SW480 (cell line): ENCODE measurements around the gene NR3C1.

Source experiments
- DNase-seq: peaks from one replicate; pipeline ENCODE4 v3.0.0-alpha.2; 2016; ENCODE audit warnings: low spot score

NR3C1 gene

GRCh38 chr5:143258559-143259253 is 144.8 kb downstream of the NR3C1 start:
- peak; percentile 69 for DNase-seq

- DNase-seq = no peak
Observed at GRCh38 chr5:143254819-143255218, 148.7 kb downstream of the NR3C1 start.

- DNase-seq = no peak
Observed at GRCh38 chr5:143251946-143252345, 151.5 kb downstream of the NR3C1 start.

GRCh38 chr5:143251190-143251589 is 152.3 kb downstream of the NR3C1 start:
- no peak for DNase-seq

GRCh38 chr5:143249851-143250250 is 153.6 kb downstream of the NR3C1 start:
- no peak for DNase-seq

- DNase-seq = peak; percentile 18
Observed at GRCh38 chr5:143248822-143249579, 154.5 kb downstream of the NR3C1 start.

GRCh38 chr5:143248391-143248790 is 155.1 kb downstream of the NR3C1 start:
- no peak for DNase-seq

GRCh38 chr5:143247134-143247815 is 156.2 kb downstream of the NR3C1 start:
- DNase-seq = no peak

- DNase-seq = peak; percentile 95
Observed at GRCh38 chr5:143245929-143246561, 157.4 kb downstream of the NR3C1 start.

- DNase-seq = no peak
Observed at GRCh38 chr5:143244990-143245389, 158.5 kb downstream of the NR3C1 start.

- DNase-seq = peak; percentile 93
Observed at GRCh38 chr5:143244000-143244736, 159.3 kb downstream of the NR3C1 start.

GRCh38 chr5:143243103-143243502 is 160.4 kb downstream of the NR3C1 start:
- no peak for DNase-seq

- peak; percentile 31 for DNase-seq
Observed at GRCh38 chr5:143241892-143242291, 161.6 kb downstream of the NR3C1 start.

- DNase-seq = no peak
Observed at GRCh38 chr5:143239882-143240518, 163.5 kb downstream of the NR3C1 start.

GRCh38 chr5:143238620-143239019 is 164.9 kb downstream of the NR3C1 start:
- no peak for DNase-seq

- no peak for DNase-seq
Observed at GRCh38 chr5:143237664-143238063, 165.8 kb downstream of the NR3C1 start.

GRCh38 chr5:143236682-143237081 is 166.8 kb downstream of the NR3C1 start:
- DNase-seq = no peak

GRCh38 chr5:143235423-143235822 is 168.1 kb downstream of the NR3C1 start:
- no peak for DNase-seq

GRCh38 chr5:143234162-143234842 is 169.2 kb downstream of the NR3C1 start:
- DNase-seq = no peak

GRCh38 chr5:143233031-143233430 is 170.5 kb downstream of the NR3C1 start:
- DNase-seq = no peak
